Skin of body (tissue), 2 donors: ENCODE measurements around the gene KRT27. TPM values are rescaled to one million over a fixed set of nuclear protein-coding genes. Genes with fewer than 3 reads are reported as not detected.

ENCODE experiments used
- DNase-seq: peaks from one replicate; lab custom pipeline; 2025; lab: John Stamatoyannopoulos, UW
- total RNA-seq: library from RNA; depleted of rRNA; stranded (reverse); fragments of >200 nt; gene quantifications from one replicate; pipeline ENCODE4 v1.2.3, GENCODE V29; 2014

KRT27 gene
- total RNA-seq, 1 donor from 2014 or later: 428 TPM

DNA sequence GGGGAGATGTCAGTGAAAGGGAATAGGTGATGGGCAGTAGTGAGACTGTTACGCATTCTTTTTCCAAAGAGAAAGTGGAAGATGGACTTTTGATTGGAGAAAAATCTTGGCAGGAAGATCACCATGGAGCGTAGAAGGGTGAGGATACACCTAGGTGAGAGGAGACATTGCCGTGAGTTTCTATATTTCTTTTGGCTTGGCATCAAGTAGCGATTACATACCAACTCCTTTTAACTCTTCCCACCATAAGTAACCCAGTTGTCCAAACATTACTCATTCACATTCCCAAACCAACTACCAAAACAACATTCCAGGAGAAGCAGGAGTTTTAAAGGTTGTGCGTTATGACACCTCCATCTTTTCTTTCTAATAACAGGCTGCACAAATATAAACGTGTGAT, 28.1 kb upstream of the KRT27 start:
- no peak for DNase-seq

DNA sequence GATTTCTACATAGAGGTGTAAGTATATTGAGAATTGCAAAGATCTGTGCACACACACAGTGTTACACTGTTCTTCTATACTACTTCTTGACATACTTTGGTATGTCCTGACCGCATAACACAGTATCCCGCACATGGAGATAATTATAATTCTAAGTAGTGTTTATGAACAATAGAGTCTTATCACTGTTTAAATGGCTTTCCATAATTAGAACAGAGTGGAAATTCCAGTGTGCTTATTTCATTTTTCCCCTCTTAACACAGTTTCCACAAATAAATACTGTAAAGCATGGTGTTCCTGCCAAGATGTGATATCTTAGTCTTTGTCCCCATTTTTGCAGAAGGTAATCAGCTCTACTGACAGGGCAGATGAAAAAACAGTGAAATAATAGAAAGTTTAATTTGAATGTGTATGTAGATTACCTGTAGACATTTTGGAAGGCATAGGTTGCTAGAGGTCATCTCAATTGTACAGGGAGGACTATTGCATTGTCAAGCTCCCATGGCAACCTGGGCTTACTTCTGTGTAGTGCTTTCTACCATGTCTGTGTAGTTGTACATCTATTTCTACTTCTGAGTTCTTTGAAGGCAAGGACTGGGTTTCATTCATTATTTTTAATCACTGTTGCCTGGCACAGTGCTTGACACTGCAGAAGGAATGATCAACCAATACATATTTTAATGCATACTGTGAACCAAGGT, 27.5 kb upstream of the KRT27 start:
- DNase-seq: peak; percentile 58

DNA sequence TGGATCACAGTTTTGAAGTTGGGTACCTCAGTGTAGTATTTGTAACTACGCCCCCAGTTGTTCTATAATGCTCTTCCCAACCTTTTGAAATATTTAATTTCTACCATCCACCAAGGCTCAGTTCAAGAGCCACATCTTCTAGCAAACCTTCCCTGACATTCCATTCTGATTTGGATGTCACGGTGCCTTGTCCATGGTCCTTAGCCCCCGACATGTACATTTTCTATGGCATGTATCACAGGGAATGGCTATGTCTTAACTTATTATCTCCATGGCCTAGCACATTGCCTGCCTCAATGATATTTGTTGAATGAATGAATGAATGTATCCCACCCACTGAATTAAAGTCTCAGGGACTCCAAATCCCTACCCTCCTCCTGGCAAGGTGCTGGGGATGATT, 23.8 kb upstream of the KRT27 start:
- DNase-seq: no peak

DNA sequence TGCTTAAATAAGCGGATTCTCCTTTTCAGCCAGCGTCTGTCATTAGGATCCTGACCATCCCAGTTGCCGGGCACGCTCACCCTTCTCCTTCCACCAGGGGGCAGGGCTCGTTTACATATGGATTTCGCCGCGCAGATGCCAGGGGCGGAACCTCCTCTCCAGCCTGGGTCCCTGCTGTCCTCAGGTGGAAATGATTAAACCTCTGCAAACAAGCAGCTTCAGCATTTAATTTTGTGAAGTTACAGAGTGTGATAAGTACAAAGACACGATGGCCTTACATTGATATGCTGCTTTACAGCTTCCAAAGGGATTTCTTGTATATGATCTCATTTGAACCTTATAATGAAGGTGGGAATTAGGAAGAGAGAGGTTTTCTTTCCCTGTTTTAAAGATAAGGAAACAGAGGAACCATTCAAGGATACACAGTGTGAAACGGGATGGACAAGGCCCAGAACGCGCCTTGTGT, 21.3 kb upstream of the KRT27 start:
- peak; percentile 33 for DNase-seq

DNA sequence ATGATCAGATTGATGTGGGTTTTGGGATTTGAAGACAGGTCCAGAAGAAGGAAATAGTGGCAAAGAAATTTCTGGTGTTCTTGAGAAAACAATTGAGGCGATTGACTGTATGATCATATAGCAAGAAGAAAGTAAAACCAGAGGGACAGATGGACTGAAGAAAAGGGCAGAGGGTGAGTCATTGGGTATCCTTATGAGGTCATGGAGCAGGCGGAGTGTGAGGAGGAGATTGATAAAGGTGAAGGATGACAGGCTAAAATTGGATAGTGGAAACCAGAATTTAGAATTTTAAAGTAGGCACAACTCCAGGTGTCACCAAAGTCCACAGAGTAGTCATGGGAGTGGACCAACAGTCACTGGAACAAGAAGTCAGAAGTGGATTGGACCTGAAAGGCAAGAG, 18.8 kb upstream of the KRT27 start:
- DNase-seq: no peak

DNA sequence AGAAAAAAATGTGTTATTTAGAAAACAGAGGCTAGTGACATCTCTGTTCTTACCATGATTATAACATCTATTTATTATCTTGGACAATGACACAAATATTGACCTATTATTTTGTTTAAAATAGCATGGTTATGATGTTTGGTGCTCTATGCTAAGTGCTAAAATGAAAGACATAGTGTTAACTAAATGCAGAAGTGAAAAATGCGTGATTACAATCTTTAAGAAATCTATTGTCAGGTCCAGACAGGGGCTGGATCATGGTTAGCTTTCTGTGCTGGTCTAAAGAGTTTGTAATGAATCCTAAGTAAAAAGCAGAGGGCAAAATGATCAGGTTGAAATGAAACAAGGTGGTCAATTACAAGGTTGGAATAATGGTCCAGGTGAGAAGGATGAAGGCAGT, 18.0 kb upstream of the KRT27 start:
- DNase-seq: no peak

DNA sequence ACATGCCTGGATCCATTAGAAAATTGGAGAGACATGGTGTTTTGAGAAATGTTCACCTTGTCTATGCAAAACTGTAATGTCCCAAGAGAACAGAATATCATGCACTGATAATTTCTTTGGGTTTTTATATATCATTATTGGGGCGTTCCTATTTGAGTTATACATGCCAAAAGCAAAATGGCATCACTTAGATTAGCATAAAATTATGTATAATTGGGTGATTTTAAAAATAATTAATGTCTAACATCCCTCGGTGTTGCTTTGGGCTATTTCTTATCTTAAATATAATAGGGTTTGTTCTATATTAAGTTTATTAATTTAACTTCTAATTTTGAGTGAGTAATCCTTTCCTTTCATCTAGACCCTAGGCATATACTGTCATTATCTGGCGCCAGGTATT, 17.5 kb upstream of the KRT27 start, which contains the start of gene KRT28:
Gene KRT28, minus strand, starts transcription at position 101 of the 400 bp plus-strand sequence. Its CDS starts 66 bp downstream, at position 35.
- DNase-seq: no peak

DNA sequence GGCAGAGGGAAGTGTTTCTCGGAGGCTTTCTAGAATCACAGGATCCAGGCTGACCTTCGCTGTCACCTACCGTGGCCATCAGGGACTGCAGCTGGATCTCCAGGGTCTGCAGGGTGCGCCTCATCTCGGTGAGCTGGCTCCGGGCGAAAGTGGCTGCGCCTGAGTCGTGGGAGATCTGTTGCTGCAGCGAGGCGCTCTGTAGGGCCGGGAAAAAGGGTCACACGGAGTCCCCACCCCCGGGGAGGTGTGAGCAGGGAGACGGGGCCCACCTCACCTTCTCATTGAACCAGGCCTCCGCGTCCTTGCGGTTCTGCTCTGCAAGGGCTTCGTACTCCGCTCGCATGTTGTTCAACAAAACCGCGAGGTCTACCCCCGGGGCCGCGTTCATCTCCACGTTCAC, 14.5 kb upstream of the KRT27 start:
- DNase-seq: no peak

DNA sequence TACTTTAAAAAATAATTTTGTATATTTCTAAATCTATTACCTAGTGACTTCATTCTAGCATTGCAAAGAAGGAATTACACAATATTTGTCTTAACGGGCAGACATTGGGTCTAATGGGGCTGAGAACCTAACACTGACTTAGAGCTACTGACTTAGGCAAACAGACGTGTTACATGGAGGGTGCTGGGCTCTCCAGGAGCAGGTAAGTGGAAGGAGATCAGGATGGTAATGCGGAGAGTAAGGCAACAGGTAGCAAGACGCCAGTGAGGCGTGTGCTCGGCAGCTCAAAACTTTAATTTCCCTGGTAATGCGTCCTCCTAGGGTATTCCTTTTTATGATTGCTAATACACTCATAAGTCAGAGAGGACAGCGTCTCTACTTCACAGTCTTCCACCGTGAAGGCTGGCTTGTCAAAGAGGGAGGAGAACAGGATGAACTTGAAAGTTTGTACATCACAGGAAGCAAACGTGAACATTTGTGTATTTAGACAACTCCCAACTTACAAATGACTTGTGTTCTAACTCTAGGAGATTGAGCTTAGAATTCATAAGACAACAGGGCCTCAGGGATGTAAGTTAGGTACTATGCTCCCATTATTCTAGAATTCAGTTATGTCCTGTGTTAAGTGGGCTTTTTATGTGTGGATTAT, 12.8 kb upstream of the KRT27 start:
- DNase-seq: no peak

DNA sequence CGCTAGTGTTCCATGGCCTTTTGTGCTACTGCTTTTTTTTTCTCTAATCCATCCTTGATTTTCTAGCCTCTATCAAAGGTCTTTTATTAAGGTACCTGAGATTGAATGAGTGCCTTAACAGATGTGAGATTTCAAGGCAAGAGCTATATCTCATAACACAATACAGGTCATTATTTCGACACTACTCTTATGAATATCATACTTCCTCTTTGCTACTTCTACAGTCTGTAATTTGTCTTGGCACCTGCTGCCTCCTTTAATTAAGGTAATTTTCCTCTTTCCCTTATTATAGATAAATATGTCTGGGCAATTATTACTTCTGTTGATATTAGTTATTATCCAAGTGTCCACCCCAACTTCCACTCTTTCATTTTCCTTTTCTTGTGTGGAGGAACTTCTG, 12.1 kb upstream of the KRT27 start:
- no peak for DNase-seq

DNA sequence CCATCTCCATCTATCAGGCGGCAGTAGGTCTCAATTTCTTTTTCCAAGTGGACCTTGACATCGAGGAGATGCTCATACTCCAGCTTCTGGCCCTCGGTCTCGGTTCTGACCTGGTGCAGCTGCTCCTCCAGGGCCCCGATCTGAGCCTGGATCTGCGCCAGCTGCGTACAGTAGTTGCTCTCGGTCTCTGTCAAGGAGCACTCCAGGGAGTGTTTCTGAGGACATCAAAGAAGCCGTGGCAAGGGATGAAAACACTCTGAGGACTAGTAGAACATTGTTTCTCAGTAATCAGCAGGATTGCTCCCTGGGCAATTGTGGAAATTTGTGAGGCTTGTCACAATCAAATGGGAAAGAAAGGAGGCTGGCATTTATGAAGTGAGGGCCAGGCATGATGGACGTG, 11.5 kb upstream of the KRT27 start:
- DNase-seq: no peak

DNA sequence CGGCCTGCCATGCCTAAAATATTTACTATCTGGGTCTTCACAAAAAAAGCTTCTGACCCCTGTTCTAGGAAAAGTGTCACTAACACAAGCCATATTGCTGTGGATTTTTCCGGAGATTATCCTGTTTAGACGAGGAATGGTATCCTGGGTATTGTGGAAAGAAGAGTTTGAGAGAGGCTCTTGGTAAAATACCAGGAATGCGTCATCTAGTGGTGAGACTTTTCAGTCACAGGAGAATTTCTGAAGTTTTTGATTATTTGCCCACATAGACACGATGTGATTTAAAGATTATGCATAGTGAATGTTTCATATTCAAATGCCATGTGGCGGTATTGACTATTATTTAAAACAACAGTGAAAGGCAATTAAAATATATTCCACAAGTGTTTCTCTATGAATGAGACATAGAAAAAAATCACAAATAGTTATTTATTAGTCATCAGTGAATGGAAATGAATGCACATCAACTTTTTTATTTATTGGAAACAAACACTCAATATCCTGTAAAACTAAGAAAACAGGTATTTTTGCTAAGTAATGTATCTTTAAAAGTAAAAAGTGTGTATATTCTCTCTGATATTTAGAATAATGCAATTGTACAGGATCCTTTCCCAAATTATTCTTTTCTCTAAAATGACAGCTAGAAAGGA, 9.6 kb upstream of the KRT27 start:
- peak; percentile 73 for DNase-seq

DNA sequence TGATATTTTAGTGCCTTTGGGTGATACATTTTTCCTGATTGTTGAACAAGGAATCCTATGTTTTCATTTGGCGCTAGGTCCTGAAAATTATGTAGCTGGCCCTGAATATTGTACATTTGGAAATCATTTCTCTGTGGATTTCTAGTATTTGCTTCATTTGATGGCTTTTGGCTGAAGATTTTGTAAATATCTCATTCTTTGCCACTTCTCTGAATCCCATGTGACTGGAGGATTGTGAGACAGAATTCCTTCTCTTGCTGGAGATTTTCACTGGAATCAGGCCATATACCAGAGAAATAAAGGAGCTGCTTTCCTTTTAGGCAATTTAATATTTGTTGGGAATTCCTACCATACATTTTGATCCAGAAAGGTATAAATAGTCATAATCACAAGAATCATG, 8.8 kb upstream of the KRT27 start:
- peak; percentile 89 for DNase-seq

DNA sequence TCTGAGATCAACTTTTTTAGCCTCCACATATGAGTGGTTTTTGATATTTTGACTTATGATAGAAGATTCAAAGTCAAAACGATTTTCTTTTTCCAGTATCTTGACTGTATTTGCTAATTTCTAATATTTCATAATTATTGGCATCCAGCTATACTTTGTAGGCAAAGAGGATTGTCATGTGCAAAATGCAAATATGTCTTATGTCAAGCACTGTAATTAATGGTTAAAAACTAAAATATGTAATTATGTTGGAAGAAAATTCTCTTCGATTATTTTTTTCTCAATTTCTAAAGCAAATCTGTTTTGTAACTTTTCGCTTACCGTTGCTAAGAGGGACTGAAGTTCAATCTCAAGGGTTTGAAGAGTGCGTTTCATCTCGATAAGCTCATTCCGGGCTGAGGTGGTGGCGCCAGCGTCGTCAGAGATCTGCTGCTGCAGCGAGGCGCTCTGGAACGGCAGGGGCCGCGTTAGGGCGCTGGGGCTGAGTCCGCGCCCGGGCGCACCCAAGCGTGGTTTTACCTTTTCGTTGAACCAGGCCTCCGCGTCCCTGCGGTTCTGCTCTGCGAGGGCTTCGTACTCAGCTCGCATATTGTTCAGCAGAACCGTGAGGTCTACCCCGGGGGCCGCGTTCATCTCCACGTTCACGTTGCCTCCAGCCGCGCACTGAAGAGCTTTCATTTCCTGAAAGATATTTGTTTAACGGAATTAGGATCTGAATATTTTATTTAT, 3.0 kb downstream of the KRT27 start:
- DNase-seq: no peak

DNA sequence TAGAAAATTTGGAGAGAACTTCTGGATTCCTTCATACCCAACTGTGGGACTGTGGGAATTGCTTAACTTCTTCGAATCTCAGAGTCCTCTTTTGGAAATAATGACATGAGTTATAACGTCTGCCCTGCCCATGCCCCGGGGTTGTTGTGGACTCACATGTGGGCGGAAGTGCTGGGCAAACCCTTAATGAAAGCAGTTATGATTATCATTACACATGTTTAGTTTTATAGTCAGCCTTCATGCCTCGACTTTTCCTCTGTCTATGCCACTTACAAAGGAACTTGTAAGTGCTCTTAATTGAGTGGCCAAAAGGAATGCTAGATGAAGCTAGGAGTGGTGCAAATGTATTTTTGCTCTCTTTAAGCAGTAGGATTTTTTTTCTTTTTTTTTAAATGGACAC, 3.9 kb downstream of the KRT27 start:
- DNase-seq: no peak

DNA sequence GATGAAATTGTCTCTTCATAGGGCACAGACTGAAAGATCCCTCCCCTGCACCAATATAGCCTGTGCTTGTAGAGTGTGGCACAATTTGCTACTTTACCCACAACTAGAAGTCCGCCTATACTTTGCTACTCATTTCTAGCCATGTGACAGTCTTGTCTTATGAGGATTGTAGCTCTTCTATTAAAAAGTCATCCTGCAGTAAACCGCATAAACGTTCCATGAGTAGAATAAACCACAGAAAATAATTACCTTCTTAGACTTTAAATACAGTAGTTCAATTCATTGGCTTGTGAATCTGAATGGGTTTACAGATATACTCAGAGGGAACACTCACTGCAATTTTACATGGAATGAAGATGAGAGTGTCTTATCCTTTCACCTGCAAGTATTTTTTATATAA, 4.4 kb downstream of the KRT27 start:
- no peak for DNase-seq

DNA sequence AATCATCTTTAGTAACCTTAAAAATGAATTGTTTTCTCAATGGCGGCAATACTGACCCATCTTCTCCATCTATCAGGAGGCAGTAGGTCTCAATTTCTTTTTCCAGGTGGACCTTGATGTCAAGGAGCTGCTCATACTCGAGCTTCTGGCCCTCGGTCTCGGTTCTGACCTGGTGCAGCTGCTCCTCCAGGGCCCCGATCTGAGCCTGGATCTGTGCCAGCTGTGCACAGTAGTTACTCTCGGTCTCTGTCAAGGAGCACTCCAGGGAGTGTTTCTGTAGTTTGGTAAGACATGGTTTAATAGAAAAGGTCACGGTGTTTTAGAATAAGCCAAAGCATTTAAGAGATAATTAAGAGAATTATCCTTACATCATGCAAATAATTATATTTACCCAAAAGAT, 4.9 kb downstream of the KRT27 start:
- no peak for DNase-seq

DNA sequence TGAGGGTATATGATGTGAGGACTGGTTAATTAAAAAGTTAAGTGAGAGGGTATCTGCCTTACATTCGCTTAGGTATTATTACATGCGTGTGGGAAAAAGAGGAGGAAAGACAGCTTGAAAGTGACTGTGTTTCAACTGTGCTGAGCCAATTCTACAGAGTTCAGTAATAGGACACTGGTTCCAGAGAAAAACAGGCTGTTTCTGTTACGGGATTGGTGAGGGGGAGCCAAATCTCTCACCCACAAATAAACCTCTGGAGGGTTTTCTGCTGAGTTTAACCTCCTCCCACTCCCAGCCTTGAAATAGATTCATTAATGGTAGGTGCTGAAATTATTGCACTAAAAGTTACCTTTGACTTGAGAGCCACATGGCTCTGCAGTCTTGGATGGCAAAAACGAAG, 6.4 kb downstream of the KRT27 start:
- DNase-seq: no peak

DNA sequence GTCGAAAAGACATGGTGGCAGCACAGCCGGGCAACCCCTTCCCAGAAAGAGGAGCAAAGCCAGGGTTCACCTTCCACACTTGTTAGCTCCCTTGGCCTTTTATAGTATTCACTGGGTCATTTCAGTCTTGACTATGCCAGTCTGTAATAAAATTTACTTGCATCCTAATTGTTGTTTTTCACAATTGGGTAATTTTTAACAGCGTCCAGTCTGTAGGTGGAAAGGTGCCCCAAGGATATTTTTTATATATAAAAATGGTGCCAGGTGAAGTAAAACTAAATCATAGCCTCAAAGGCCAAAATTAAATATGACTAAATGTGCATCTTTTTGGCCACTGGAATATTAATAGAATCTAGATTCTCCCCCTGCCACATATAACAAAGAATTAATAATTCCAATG, 10.2 kb downstream of the KRT27 start, which contains the start of gene KRT26:
Gene KRT26, minus strand, starts transcription at position 101 of the 400 bp plus-strand sequence. Its CDS starts 88 bp downstream, at position 13.
- DNase-seq: no peak

DNA sequence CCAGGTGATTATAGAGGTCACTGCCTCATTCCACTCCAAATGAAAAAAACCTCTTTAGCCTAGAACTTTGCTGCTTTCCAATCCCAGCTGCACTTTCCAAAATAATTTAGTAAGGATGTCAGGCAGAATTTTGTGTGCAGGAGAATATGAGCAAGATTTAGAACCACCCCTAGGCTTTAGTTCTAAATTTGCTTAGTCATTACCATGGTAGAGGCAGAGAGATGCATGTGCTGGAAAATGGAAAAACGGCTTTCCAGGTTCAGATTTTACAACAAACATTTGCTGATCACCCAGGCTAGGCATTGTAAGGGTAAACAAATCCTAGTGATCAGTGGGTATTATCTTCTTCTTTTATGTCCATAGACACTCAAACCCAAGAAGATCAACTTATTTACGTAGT, 16.7 kb downstream of the KRT27 start:
- DNase-seq: no peak

DNA sequence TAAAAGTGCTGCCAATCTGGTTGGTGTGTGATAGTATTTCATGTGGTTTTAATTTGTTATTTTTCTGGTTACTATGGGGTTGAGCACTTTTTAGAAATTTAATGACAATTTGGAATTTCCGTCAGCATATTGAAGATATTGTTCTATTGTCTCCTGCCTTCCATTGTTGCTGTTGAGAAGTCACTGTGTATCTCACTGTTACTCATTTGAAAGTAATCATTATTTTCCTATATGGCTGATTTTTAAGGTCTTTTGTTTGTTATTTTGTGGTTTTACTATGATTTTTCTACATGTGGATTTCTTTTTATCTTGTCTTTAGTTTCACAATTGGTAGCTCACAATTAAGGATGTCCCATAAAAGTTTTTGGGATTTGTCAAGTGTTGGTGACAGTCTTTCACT, 18.6 kb downstream of the KRT27 start:
- no peak for DNase-seq
